ENCODE results near the gene SCN1B. TPM values are rescaled to one million over a fixed set of nuclear protein-coding genes. Genes with fewer than 3 reads are reported as not detected.

SCN1B gene
- total RNA-seq, 4 donors from 2014 or later: 194 to 469 (median 289) TPM

- no peak for TF ChIP-seq CTCF (IDR thresholded peaks at IDR 0.05 in 4 of 5, conservative IDR thresholded peaks at IDR 0.05 in 1 of 5)
- TF ChIP-seq POLR2A (IDR thresholded peaks at IDR 0.05): peak; percentile 38 to 81
- peak; percentile 71 to 86 for DNase-seq
- H3K9me3 ChIP-seq: no peaks in the 10 kb centered on the region
- H3K4me3 ChIP-seq: peak overlapping the region; percentile 55 to 78 (median 68)
- peaks cover 62 to 68% of the 10 kb centered on the region in 2 donors for H3K4me1 ChIP-seq
- no peaks in the 10 kb centered on the region for H3K27me3 ChIP-seq
- in situ Hi-C loops (cut with MboI; ENCODE audit: low sequenced_read_pairs in 4 of 4) (no loop called here), intact Hi-C loops (cut with DNase I; ENCODE audit: low total_unique reads) (loop anchor here (5.0 kb wide), 1 partner anchor 236 kb away; the partner anchor contains the start of gene USF2)
- peak; percentile 58 to 61 for ATAC-seq
- peaks cover 0 to 33% of the 10 kb centered on the region in 2 donors for H3K36me3 ChIP-seq
- H3K27ac ChIP-seq: peak overlapping the region; percentile 97 to 98 (median 98)
These were observed 1.0 kb downstream of the SCN1B start for GRCh38 chr19:35031072-35031881.

DNA sequence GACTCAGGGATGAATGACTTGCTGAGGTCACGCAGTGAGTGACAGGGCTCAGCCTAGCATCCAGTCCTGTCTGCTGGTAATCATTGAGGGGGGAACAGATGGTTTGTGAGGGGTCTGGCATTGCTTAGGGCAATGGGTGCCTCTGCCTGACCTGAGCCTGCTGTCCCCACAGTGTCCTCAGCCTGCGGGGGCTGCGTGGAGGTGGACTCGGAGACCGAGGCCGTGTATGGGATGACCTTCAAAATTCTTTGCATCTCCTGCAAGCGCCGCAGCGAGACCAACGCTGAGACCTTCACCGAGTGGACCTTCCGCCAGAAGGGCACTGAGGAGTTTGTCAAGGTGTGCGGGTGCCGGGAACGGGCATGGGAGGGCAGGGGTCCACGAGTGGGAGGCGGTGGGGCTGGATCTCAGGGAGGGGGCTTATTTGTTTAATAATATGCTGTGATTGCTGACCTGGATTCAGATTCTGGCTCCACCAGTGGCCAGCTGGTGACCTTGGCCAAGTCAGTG, 2.1 kb downstream of the SCN1B start:
- Histone ChIP-seq H3K27ac (peak overlapping the region; percentile 97 to 98 (median 98)), H3K4me3 (peak overlapping the region; percentile 55 to 78 (median 68)), H3K36me3 (peaks cover 0 to 24% of the 10 kb centered on the region in 2 donors), H3K9me3 (no peaks in the 10 kb centered on the region), H3K27me3 (no peaks in the 10 kb centered on the region), H3K4me1 (peaks cover 68 to 78% of the 10 kb centered on the region in 2 donors)
- DNase-seq (no peak), ATAC-seq (no peak)
- in situ Hi-C loops (cut with MboI; ENCODE audit: low sequenced_read_pairs in 4 of 4) (no loop called here), intact Hi-C loops (cut with DNase I; ENCODE audit: low total_unique reads) (loop anchor here (5.0 kb wide), 1 partner anchor 235 kb away; the partner anchor contains the start of gene USF2)
- no peak for TF ChIP-seq CTCF (IDR thresholded peaks at IDR 0.05 in 4 of 5, conservative IDR thresholded peaks at IDR 0.05 in 1 of 5)
- TF ChIP-seq POLR2A (IDR thresholded peaks at IDR 0.05): no peak

DNA sequence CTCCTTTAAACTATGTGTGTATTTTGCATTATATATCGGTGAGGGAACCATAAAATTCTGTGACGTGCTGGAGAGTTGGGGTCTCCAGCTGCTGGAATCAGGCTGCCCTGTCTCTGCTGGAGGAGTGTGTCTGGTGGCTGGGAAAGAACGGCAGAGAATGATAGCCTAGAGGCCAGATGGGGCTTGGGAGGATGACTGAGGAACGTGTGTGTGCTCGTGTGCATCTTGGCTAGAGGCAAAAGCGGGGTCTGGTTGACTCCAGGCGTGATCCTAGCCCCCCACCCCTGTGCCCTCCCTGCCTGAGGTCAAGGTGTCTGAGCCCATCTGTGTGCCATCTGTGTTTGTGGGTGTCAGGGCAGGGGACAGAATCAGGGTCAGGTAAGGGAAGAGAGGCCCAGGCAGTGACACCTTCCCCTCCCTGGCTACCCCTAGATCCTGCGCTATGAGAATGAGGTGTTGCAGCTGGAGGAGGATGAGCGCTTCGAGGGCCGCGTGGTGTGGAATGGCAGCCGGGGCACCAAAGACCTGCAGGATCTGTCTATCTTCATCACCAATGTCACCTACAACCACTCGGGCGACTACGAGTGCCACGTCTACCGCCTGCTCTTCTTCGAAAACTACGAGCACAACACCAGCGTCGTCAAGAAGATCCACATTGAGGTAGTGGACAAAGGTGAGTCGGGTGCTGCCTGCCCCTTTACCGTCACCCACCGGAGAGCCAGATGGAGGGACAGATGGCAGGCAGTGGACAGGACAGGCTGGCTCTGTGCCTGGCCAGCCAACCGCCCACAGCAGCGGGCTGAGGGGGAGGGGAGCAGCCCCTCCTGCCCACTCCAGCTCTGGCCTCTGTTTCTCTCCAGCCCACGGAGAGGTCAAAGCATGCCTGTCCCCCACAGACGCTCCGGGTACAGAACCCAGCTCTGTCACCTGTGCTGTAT, 3.1 kb downstream of the SCN1B start:
- in situ Hi-C loops (cut with MboI; ENCODE audit: low sequenced_read_pairs in 4 of 4): no loop called here
- H3K4me3 ChIP-seq: peak overlapping the region; percentile 55 to 78 (median 68)

More for the DNA sequence above, 3.1 kb downstream of the SCN1B start:
- intact Hi-C loops (cut with DNase I; ENCODE audit: low total_unique reads): loop anchor here (5.0 kb wide), 1 partner anchor 234 kb away; the partner anchor contains the start of gene USF2
- DNase-seq (no peak), ATAC-seq (no peak)
- H3K27me3 ChIP-seq: no peaks in the 10 kb centered on the region
- H3K36me3 ChIP-seq: peaks cover 0 to 24% of the 10 kb centered on the region in 2 donors
- H3K27ac ChIP-seq: peak overlapping the region; percentile 97 to 98 (median 98)
- H3K4me1 ChIP-seq: peaks cover 68 to 79% of the 10 kb centered on the region in 2 donors
- TF ChIP-seq POLR2A (IDR thresholded peaks at IDR 0.05): no peak
- no peak for TF ChIP-seq CTCF (IDR thresholded peaks at IDR 0.05 in 4 of 5, conservative IDR thresholded peaks at IDR 0.05 in 1 of 5)
- no peaks in the 10 kb centered on the region for H3K9me3 ChIP-seq
